IMR-90 (cell line): ENCODE measurements around the gene SMOC1.

Experiments used
- BHLHE40 ChIP-seq: fragments of 150-350 bp; IDR thresholded peaks from 2 replicates; pipeline ENCODE4 v1.6.1; 2016; ENCODE audit warnings: mild to moderate bottlenecking, low read depth, low read length
- CEBPB ChIP-seq: IDR thresholded peaks from 2 replicates; pipeline ENCODE4 v1.6.1; 2012; ENCODE audit warnings: low read depth, low read length, improper control_type of control experiment
- CHD1 ChIP-seq: IDR thresholded peaks from 2 replicates; pipeline ENCODE4 v1.6.1; 2012; ENCODE audit warnings: low read depth, low read length, improper control_type of control experiment
- MAFK ChIP-seq: IDR thresholded peaks from 2 replicates; pipeline ENCODE4 v1.6.1; 2012; ENCODE audit warnings: low read depth, low read length, improper control_type of control experiment
- MAZ ChIP-seq: IDR thresholded peaks from 2 replicates; pipeline ENCODE4 v1.6.1; 2012; ENCODE audit warnings: low read depth, mild to moderate bottlenecking, low read length, improper control_type of control experiment, moderate library complexity, borderline replicate concordance
- MXI1 ChIP-seq: IDR thresholded peaks from 2 replicates; pipeline ENCODE4 v1.6.1; 2012; ENCODE audit warnings: low read depth, mild to moderate bottlenecking, low read length, moderate library complexity, borderline replicate concordance
- NFE2L2 ChIP-seq: fragments of 150-350 bp; IDR thresholded peaks from 2 replicates; pipeline ENCODE4 v1.6.1; 2016; ENCODE audit warnings: low read depth, mild to moderate bottlenecking, low read length
- POLR2A ChIP-seq: IDR thresholded peaks from 2 replicates; pipeline ENCODE4 v1.6.1; 2012; ENCODE audit warnings: mild to moderate bottlenecking, low read depth, low read length
- RAD21 ChIP-seq: IDR thresholded peaks from 2 replicates; pipeline ENCODE4 v1.6.1; 2012; ENCODE audit warnings: low read length, improper control_type of control experiment
- RCOR1 ChIP-seq: IDR thresholded peaks from 2 replicates; pipeline ENCODE4 v1.6.1; 2012; ENCODE audit warnings: mild to moderate bottlenecking, low read length, improper control_type of control experiment; ENCODE audit not compliant: insufficient replicate concordance
- RFX5 ChIP-seq: IDR thresholded peaks from 2 replicates; pipeline ENCODE4 v1.8.0; 2012; ENCODE audit warnings: low read depth, mild to moderate bottlenecking, low read length, moderate library complexity
- SMC3 ChIP-seq: fragments of 150-350 bp; IDR thresholded peaks from 2 replicates; pipeline ENCODE4 v1.6.1; 2016; ENCODE audit warnings: low read depth, mild to moderate bottlenecking, antibody characterized with exemption, low read length, moderate library complexity
- TF ChIP-seq, protein P1 (sequence below): conservative IDR thresholded peaks from 2 replicates; pipeline ENCODE4 v1.5.1; 2012; ENCODE audit warnings: mild to moderate bottlenecking, low read depth, low read length, improper control_type of control experiment
- TF ChIP-seq, protein P2 (sequence below): fragments of 150-350 bp; IDR thresholded peaks from 2 replicates; pipeline ENCODE4 v1.6.1; 2017; ENCODE audit warnings: mild to moderate bottlenecking, antibody characterized with exemption, low read length, low read depth

DNA sequence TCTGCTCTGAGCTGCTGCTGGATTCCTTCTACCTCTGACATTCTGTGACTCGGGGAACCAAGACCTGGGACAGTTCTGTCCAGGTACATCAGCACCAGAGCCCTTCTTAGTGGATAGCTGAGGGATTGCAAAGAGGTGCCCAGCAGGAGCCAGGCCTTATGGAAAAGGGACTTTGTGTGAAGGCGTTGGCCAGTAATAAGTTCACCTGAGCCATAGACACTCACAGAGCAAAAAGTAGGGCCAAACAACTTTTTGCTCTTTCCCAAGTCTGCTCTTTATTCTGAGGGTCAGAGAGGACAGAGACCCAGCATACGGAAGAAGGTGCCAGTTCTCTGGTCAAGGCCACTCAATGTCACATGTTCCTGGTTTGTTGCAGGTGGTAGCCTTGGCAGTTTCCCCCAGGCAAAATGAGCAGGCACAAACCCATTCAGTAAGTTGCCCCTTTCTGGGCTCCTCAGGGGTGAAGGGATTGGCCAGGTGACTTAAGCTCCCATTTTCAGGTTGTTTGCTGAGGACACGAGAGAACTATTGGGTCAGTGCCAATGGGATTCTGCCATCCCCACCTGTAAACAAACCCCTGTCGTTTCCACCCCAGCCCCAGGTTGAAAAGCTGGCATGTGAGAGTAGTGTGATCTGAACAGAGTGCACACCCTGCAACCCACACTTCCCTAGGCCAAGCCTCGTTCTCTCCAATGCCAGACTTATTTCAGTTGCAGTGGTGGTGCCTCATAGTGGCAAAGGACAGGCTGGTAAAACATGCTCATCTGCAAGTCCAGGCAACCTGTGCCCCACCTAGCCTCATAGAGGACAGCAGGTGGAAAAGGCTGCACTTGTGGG is 150.3 kb downstream of the SMOC1 start:
- TF ChIP-seq POLR2A (no peak), BHLHE40 (no peak), MAZ (no peak), SMC3 (no peak), CHD1 (no peak), RCOR1 (no peak), MXI1 (no peak), MAFK (no peak), RFX5 (no peak), RAD21 (no peak), CEBPB (no peak), NFE2L2 (no peak)
- TF ChIP-seq, protein P1, sequence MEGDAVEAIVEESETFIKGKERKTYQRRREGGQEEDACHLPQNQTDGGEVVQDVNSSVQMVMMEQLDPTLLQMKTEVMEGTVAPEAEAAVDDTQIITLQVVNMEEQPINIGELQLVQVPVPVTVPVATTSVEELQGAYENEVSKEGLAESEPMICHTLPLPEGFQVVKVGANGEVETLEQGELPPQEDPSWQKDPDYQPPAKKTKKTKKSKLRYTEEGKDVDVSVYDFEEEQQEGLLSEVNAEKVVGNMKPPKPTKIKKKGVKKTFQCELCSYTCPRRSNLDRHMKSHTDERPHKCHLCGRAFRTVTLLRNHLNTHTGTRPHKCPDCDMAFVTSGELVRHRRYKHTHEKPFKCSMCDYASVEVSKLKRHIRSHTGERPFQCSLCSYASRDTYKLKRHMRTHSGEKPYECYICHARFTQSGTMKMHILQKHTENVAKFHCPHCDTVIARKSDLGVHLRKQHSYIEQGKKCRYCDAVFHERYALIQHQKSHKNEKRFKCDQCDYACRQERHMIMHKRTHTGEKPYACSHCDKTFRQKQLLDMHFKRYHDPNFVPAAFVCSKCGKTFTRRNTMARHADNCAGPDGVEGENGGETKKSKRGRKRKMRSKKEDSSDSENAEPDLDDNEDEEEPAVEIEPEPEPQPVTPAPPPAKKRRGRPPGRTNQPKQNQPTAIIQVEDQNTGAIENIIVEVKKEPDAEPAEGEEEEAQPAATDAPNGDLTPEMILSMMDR: no peak
- TF ChIP-seq, protein P2, sequence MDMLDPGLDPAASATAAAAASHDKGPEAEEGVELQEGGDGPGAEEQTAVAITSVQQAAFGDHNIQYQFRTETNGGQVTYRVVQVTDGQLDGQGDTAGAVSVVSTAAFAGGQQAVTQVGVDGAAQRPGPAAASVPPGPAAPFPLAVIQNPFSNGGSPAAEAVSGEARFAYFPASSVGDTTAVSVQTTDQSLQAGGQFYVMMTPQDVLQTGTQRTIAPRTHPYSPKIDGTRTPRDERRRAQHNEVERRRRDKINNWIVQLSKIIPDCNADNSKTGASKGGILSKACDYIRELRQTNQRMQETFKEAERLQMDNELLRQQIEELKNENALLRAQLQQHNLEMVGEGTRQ: no peak
